Fibroblast of skin of left quadriceps (primary cell): ENCODE results near the gene ARHGDIG.
"Not testable (repeated sequence)": the region's sequence is repeated elsewhere in the genome, so short reads cannot be mapped to it uniquely, and the experiment has no call there.

Experiments
- DNase-seq, 2 experiments: peaks; one replicate each; pipeline ENCODE4 v3.0.0-alpha.2; 2013; ENCODE audit warnings: low read depth in 2 of 2

The ARHGDIG gene

GRCh38 chr16:280552-280951 lies at the start of gene ARHGDIG:
Gene ARHGDIG, plus strand, starts transcription at chr16:280591. Its CDS starts 90 bp downstream, at chr16:280681.
- DNase-seq = no peak

GRCh38 chr16:230949-231348 lies 49.4 kb upstream of the ARHGDIG start:
- no peak for DNase-seq

GRCh38 chr16:234468-235305 lies 45.7 kb upstream of the ARHGDIG start, which contains the start of gene FAM234A:
Gene FAM234A, plus strand, starts transcription at chr16:234821. Its CDS starts 19,593 bp downstream, at chr16:254414.
- DNase-seq = peak; percentile 66 to 69

- DNase-seq = no peak
These were observed 40.5 kb upstream of the ARHGDIG start for GRCh38 chr16:239948-240277.

GRCh38 chr16:240559-240958 lies 39.8 kb upstream of the ARHGDIG start:
- no peak for DNase-seq

GRCh38 chr16:242281-242680 lies 38.1 kb upstream of the ARHGDIG start:
- no peak for DNase-seq

GRCh38 chr16:243348-243747 lies 37.0 kb upstream of the ARHGDIG start:
- DNase-seq = no peak

- DNase-seq = no peak
These were observed 35.3 kb upstream of the ARHGDIG start for GRCh38 chr16:245105-245504.

GRCh38 chr16:247027-247426 lies 33.4 kb upstream of the ARHGDIG start:
- no peak for DNase-seq

- no peak for DNase-seq
These were observed 31.0 kb upstream of the ARHGDIG start for GRCh38 chr16:249431-249830.

- DNase-seq = no peak
These were observed 27.7 kb upstream of the ARHGDIG start for GRCh38 chr16:252366-253337.

GRCh38 chr16:253833-254232 lies 26.6 kb upstream of the ARHGDIG start:
- DNase-seq = no peak

GRCh38 chr16:254461-254860 lies 25.9 kb upstream of the ARHGDIG start:
- DNase-seq = no peak

- DNase-seq = no peak
These were observed 25.2 kb upstream of the ARHGDIG start for GRCh38 chr16:255183-255582.

GRCh38 chr16:258091-258490 lies 22.3 kb upstream of the ARHGDIG start:
- not testable (repeated sequence) for DNase-seq

GRCh38 chr16:259226-259625 lies 21.2 kb upstream of the ARHGDIG start:
- DNase-seq = no peak

- no peak for DNase-seq
These were observed 20.6 kb upstream of the ARHGDIG start for GRCh38 chr16:259814-260253.

- DNase-seq = no peak
These were observed 20.1 kb upstream of the ARHGDIG start for GRCh38 chr16:260326-260725.

GRCh38 chr16:261031-261691 lies 19.2 kb upstream of the ARHGDIG start:
- DNase-seq = no peak

GRCh38 chr16:262121-262745 lies 18.2 kb upstream of the ARHGDIG start:
- DNase-seq = no peak

- no peak for DNase-seq
These were observed 17.1 kb upstream of the ARHGDIG start for GRCh38 chr16:263182-263774.
